Smooth muscle cell (in vitro differentiated cells): ENCODE measurements around the gene LYPD3. TPM values are rescaled to one million over a fixed set of nuclear protein-coding genes. Genes with fewer than 3 reads are reported as not detected.
"Not testable (repeated sequence)": the region's sequence is repeated elsewhere in the genome, so short reads cannot be mapped to it uniquely, and the experiment has no call there.

Experiments used
- DNase-seq: peaks from one replicate; lab custom pipeline; 2025; ENCODE audit not compliant: unreplicated experiment; lab: John Stamatoyannopoulos, UW
- H2AFZ ChIP-seq: fragments of 200-600 bp; sonication (generic); 2 replicates; pipeline ENCODE4 v1.6.0; 2016; ENCODE audit warnings: antibody characterized with exemption, low read depth, mild to moderate bottlenecking
- H3F3A ChIP-seq: fragments of 200-600 bp; sonication (generic); 2 replicates; pipeline ENCODE4 v1.6.0; 2017; ENCODE audit warnings: antibody characterized with exemption, low read depth
- H3K27ac ChIP-seq: fragments of 200-600 bp; sonication (generic); 2 replicates; pipeline ENCODE4 v1.5.1; 2016; ENCODE audit warnings: low read depth, mild to moderate bottlenecking
- H3K27me3 ChIP-seq: fragments of 200-600 bp; sonication (generic); 2 replicates; pipeline ENCODE4 v1.6.1; 2016; ENCODE audit warnings: low read depth, mild to moderate bottlenecking
- H3K36me3 ChIP-seq: fragments of 200-600 bp; sonication (generic); 2 replicates; pipeline ENCODE4 v1.5.1; 2016; ENCODE audit warnings: low read depth
- H3K4me1 ChIP-seq: fragments of 200-600 bp; sonication (generic); 2 replicates; pipeline ENCODE4 v1.5.1; 2016; ENCODE audit warnings: low read depth
- H3K4me2 ChIP-seq: fragments of 200-600 bp; sonication (generic); 2 replicates; pipeline ENCODE4 v1.6.0; 2016; ENCODE audit warnings: mild to moderate bottlenecking
- H3K4me3 ChIP-seq: fragments of 200-600 bp; sonication (generic); 2 replicates; pipeline ENCODE4 v1.5.1; 2016; ENCODE audit warnings: mild to moderate bottlenecking
- H3K79me2 ChIP-seq: fragments of 200-600 bp; sonication (generic); 2 replicates; pipeline ENCODE4 v1.6.0; 2016; ENCODE audit warnings: low read depth, mild to moderate bottlenecking
- H3K9ac ChIP-seq: fragments of 200-600 bp; sonication (generic); 2 replicates; pipeline ENCODE4 v1.6.0; 2016; ENCODE audit warnings: low read depth
- H3K9me3 ChIP-seq: fragments of 200-600 bp; sonication (generic); replicated peaks from 2 replicates; pipeline ENCODE4 v1.5.1; 2016; ENCODE audit warnings: low read depth
- H4K20me1 ChIP-seq: fragments of 200-600 bp; sonication (generic); 2 replicates; pipeline ENCODE4 v1.6.0; 2016; ENCODE audit warnings: low read depth
- WGBS: methylation state at CpG from one replicate; pipeline ENCODE4 v1.1.7; 2016; ENCODE audit warnings: low lambda C conversion rate; 5-methylcytosine and 5-hydroxymethylcytosine counted together
- polyA plus RNA-seq: library from polyadenylated mRNA; unstranded; fragments of >200 nt; fragmentation: Nextera tagmentation; extraction: Ambion mirVana; gene quantifications from 2 replicates; pipeline ENCODE4 v1.2.1, GENCODE V29; 2016
- total RNA-seq: library from RNA; depleted of rRNA; stranded (reverse); fragments of >200 nt; gene quantifications from 2 replicates; pipeline ENCODE4 v1.2.3, GENCODE V29; 2014
- TF ChIP-seq, protein P1 (sequence below): fragments of 200-600 bp; sonication (generic); IDR thresholded peaks from 2 replicates; pipeline ENCODE4 v1.5.1; 2017; ENCODE audit warnings: borderline replicate concordance, mild to moderate bottlenecking, antibody characterized with exemption; ENCODE audit not compliant: insufficient read depth, poor library complexity, severe bottlenecking

The LYPD3 gene
- total and polyA plus RNA-seq, 2 experiments from 2014 or later = 17.9 to 20.6 TPM

DNA sequence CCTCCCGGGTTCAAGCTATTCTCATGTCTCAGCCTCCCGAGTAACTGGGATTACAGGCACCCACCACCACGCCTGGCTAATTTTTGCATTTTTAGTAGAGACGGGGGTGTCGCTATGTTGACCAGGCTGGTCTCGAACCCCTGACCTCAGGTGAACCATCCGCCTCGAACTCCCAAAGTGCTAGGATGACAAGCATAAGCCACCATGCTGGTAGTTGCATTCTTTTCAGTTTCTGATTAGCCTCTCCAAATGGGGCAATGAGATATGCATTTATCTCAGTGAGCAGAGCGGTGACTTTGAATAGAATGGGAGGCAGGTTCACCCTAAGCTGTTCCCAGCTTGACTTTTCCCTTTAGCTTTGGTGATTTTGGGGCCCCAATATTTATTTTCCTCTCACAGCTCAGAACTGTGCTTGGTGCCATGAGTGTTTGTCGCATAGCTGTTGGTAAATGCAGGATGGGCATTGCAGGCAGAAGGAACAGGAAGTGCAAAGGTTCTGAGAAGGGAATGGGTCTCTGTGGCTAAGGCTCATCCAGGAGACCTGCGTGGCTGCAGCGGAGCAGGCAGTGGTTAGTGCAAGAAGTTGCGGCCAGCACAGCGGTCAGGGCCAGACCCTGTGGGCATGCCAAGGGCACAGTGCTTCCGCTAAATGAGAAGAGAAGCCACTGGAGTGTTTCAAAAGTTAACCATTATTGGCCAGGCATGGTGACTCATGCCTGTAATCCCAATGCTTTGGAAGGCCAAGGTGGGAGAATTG lies 20.7 kb downstream of the LYPD3 start:
- no peak for DNase-seq
- no peaks in the 10 kb centered on the region for H3K9me3 ChIP-seq
- no peaks in the 10 kb centered on the region for H3K79me2 ChIP-seq
- no peak overlapping the region for H3K4me2 ChIP-seq
- no peaks in the 10 kb centered on the region for H3K4me1 ChIP-seq
- no peak overlapping the region for H3K9ac ChIP-seq
- no peaks in the 10 kb centered on the region for H3K27me3 ChIP-seq
- 94% methylated on average over 15 of the region's 15 CpGs for WGBS
- H3K27ac ChIP-seq = no peak overlapping the region
- no peak overlapping the region for H2AFZ ChIP-seq
- no peaks in the 10 kb centered on the region for H3F3A ChIP-seq
- no peak overlapping the region for H3K4me3 ChIP-seq
- TF ChIP-seq, protein P1, sequence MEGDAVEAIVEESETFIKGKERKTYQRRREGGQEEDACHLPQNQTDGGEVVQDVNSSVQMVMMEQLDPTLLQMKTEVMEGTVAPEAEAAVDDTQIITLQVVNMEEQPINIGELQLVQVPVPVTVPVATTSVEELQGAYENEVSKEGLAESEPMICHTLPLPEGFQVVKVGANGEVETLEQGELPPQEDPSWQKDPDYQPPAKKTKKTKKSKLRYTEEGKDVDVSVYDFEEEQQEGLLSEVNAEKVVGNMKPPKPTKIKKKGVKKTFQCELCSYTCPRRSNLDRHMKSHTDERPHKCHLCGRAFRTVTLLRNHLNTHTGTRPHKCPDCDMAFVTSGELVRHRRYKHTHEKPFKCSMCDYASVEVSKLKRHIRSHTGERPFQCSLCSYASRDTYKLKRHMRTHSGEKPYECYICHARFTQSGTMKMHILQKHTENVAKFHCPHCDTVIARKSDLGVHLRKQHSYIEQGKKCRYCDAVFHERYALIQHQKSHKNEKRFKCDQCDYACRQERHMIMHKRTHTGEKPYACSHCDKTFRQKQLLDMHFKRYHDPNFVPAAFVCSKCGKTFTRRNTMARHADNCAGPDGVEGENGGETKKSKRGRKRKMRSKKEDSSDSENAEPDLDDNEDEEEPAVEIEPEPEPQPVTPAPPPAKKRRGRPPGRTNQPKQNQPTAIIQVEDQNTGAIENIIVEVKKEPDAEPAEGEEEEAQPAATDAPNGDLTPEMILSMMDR = no peak
- H4K20me1 ChIP-seq = no peaks in the 10 kb centered on the region
- H3K36me3 ChIP-seq = no peaks in the 10 kb centered on the region

DNA sequence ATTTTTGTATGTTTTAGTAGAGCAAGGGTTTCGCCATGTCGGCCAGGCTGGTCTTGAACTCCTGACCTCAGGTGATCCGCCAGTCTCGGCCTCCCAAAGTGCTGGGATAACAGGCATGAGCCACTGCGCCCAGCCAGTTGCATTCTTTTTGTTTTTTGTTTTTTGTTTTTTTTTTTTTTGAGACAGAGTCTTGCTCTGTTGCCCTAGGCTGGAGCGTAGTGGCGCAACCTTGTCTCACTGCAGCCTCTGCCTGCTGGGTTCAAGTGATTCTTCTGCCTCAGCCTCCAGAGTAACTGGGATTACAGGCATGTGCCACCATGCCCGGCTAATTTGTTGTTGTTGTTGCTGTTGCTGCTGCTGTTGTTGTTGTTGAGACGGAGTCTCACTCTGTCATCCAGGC lies 21.3 kb downstream of the LYPD3 start:
- not testable (repeated sequence) for H4K20me1 ChIP-seq, H3K27ac ChIP-seq, DNase-seq, H2AFZ ChIP-seq, H3K9me3 ChIP-seq, H3K9ac ChIP-seq, H3K36me3 ChIP-seq, H3K4me3 ChIP-seq, H3K4me2 ChIP-seq, H3K27me3 ChIP-seq, H3K79me2 ChIP-seq, H3K4me1 ChIP-seq, H3F3A ChIP-seq
- WGBS = 93% methylated on average over 9 of the region's 9 CpGs

DNA sequence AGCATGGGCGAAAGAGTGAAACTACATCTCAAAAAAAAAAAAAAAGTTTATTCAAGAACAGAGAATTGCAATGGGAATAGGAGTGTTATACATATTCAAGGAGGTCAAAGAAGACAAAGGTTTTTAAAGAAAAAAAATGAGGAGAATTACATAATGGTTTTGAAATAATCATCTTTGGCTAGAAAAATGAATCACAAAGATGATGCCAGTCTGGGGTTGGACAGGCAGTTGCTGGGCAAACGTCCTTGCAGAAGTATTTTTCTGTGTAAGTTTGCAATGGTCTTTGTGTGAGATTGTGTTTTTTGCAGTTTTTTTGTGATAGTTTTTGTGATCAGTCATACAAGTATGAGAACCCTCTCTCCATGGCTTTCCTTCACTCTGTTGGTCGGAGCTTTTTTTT lies 23.7 kb downstream of the LYPD3 start:
- no peaks in the 10 kb centered on the region for H3K79me2 ChIP-seq
- no peak overlapping the region for H3K27ac ChIP-seq
- H3F3A ChIP-seq = no peaks in the 10 kb centered on the region
- no peak overlapping the region for H3K4me3 ChIP-seq
- TF ChIP-seq, protein P1 = no peak
- no peak overlapping the region for H3K4me2 ChIP-seq
- DNase-seq = no peak
- no peaks in the 10 kb centered on the region for H4K20me1 ChIP-seq
- no peak overlapping the region for H3K9ac ChIP-seq
- 95% methylated on average over 3 of the region's 3 CpGs for WGBS
- H3K4me1 ChIP-seq = no peaks in the 10 kb centered on the region
- H3K36me3 ChIP-seq = no peaks in the 10 kb centered on the region
- no peak overlapping the region for H2AFZ ChIP-seq
- H3K9me3 ChIP-seq = no peaks in the 10 kb centered on the region
- no peaks in the 10 kb centered on the region for H3K27me3 ChIP-seq

DNA sequence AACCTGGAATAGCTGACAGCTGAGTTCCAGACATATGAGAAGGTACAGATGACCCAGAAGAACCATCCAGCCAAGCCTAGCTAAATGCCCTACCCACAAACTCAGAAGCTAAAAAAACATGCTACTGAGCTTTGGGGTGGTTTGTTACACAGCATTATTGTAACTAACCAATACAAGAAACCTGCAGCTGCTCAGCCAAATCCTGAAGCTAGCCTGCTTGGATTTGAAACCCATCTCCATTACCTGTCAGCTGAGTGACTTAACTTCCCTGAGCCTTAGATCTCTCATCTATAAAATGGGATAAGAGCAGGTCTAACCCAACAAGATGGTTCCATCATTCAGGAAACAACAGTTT lies 25.7 kb downstream of the LYPD3 start:
- no peak overlapping the region for H3K4me2 ChIP-seq
- H3K79me2 ChIP-seq = no peaks in the 10 kb centered on the region
- H3K27me3 ChIP-seq = no peaks in the 10 kb centered on the region
- no peaks in the 10 kb centered on the region for H3K4me1 ChIP-seq
- H4K20me1 ChIP-seq = no peaks in the 10 kb centered on the region
- DNase-seq = no peak
- H3F3A ChIP-seq = no peaks in the 10 kb centered on the region
- no peak overlapping the region for H3K9ac ChIP-seq
- no peak overlapping the region for H3K4me3 ChIP-seq
- no peak overlapping the region for H2AFZ ChIP-seq
- H3K9me3 ChIP-seq = no peaks in the 10 kb centered on the region
- no peak overlapping the region for H3K27ac ChIP-seq
- TF ChIP-seq, protein P1 = no peak
- H3K36me3 ChIP-seq = no peaks in the 10 kb centered on the region
